ENCODE results near the gene USP47.
A peak's percentile ranks its signal among the peaks of the same experiment; 100 is the strongest.

The USP47 gene, protein sequence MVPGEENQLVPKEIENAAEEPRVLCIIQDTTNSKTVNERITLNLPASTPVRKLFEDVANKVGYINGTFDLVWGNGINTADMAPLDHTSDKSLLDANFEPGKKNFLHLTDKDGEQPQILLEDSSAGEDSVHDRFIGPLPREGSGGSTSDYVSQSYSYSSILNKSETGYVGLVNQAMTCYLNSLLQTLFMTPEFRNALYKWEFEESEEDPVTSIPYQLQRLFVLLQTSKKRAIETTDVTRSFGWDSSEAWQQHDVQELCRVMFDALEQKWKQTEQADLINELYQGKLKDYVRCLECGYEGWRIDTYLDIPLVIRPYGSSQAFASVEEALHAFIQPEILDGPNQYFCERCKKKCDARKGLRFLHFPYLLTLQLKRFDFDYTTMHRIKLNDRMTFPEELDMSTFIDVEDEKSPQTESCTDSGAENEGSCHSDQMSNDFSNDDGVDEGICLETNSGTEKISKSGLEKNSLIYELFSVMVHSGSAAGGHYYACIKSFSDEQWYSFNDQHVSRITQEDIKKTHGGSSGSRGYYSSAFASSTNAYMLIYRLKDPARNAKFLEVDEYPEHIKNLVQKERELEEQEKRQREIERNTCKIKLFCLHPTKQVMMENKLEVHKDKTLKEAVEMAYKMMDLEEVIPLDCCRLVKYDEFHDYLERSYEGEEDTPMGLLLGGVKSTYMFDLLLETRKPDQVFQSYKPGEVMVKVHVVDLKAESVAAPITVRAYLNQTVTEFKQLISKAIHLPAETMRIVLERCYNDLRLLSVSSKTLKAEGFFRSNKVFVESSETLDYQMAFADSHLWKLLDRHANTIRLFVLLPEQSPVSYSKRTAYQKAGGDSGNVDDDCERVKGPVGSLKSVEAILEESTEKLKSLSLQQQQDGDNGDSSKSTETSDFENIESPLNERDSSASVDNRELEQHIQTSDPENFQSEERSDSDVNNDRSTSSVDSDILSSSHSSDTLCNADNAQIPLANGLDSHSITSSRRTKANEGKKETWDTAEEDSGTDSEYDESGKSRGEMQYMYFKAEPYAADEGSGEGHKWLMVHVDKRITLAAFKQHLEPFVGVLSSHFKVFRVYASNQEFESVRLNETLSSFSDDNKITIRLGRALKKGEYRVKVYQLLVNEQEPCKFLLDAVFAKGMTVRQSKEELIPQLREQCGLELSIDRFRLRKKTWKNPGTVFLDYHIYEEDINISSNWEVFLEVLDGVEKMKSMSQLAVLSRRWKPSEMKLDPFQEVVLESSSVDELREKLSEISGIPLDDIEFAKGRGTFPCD (N-terminal part only)

DNA sequence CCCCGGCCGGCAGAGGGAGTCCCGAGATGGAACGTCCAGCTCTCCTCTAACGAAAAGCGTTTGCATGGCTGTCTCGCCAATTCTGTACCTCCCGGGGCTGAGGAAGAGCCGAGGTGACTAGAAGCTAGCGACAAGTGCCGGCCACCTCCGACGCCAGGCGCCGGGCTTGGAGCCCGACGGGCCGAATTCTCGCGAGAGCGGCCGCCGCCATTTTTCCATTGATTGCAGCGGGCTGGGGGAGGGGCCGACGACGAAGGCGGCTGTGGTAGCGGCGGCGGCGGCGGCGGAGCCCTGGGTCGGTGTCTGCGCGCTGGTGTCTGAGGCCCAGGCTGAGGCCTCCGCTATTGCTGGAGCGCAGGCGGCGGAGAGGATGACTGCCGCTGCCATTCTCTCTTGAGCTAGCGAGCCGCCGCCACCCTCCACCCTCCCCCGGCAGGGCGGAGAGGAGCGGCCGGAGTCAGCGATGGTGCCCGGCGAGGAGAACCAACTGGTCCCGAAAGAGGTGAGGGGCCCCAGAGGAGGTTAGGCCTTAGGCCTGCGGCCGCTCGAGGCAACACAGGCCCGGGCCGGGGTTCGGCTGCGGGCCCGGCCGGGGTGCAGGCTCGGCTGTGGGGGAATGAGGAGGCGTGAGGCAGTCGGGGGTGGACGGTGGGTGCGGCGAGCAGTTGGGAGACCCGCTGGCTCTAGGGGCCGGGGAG, at the start of gene USP47:
USP47 (plus strand) TSS at position 250 of the 698 bp plus-strand sequence; CDS start at position 464, 214 bp downstream.
- in situ Hi-C loops (cut with MboI; ENCODE audit: low sequenced_read_pairs, unreplicated experiment), result no loop called here
- TF ChIP-seq, protein P1, sequence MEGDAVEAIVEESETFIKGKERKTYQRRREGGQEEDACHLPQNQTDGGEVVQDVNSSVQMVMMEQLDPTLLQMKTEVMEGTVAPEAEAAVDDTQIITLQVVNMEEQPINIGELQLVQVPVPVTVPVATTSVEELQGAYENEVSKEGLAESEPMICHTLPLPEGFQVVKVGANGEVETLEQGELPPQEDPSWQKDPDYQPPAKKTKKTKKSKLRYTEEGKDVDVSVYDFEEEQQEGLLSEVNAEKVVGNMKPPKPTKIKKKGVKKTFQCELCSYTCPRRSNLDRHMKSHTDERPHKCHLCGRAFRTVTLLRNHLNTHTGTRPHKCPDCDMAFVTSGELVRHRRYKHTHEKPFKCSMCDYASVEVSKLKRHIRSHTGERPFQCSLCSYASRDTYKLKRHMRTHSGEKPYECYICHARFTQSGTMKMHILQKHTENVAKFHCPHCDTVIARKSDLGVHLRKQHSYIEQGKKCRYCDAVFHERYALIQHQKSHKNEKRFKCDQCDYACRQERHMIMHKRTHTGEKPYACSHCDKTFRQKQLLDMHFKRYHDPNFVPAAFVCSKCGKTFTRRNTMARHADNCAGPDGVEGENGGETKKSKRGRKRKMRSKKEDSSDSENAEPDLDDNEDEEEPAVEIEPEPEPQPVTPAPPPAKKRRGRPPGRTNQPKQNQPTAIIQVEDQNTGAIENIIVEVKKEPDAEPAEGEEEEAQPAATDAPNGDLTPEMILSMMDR (IDR thresholded peaks at IDR 0.05; ENCODE audit: borderline replicate concordance, control extremely low read depth, extremely low read depth, insufficient read depth, missing control alignments), result peak; percentile 30
- peak; percentile 88 for DNase-seq (ENCODE audit: low spot score)

DNA sequence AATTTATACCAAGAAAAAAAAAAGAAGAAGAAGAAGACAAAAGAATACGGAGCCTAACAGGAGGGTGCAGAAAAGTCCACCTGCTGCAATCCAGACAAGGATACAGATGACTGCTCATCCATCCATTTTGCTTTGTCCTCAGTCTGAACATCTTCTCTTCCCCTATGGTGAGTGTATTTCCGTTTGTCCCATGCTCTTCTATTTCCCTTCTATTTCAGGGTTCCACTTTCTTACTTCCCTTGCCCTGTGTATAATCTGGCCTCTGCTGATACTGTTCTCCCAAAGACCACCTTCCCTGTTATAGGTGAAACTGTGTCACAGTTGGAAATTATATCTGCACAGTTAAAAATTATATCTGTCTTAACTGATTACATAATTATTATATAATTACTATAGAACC, 48.7 kb upstream of the USP47 start:
- TF ChIP-seq, protein P1 (IDR thresholded peaks at IDR 0.05; ENCODE audit: borderline replicate concordance, control extremely low read depth, extremely low read depth, insufficient read depth, missing control alignments), result no peak
- DNase-seq (ENCODE audit: low spot score), result no peak
- in situ Hi-C loops (cut with MboI; ENCODE audit: low sequenced_read_pairs, unreplicated experiment), result loop anchor here (25.0 kb wide), 2 partner anchors 856 to 1006 kb away; no protein-coding TSS in a partner anchor

DNA sequence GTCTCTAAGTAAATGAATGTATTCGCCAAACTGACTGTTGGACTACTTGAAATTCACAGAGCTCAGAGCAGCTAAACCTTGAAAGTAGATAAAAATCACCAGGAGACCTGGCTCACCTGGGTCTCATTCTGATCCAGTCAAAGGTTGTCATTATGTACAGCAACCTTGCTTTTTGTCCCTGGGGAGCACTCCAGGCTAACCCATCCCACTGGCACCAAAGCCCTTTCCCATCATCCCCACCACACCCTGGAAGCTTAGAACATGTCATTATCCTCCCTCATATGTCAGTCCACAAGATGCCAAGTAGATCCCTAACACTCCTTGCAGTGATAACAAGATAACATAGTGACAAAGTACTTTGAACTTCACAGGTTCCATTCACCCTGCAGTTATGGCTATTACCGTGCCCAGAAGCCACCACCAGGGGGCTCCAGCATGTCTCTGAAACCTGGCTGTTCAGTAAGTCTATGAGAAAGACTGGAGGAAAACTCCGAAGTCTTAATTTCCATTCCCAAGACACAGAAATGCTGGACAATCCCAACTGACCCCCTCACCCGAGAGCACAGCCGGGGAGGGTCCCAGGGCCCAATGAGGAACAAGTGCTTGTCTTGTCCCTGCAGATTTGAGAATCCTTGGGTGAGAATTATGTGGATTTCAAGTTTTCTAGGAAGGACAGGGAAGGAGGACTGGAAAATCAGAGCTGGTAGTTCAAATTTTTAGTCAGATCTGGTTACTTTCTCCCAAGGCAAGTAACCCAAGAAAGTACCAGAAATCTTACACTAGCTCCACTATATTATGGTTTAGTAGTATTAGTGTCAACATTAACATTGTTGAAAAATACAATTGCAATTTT, 43.0 kb upstream of the USP47 start:
- TF ChIP-seq, protein P1 (IDR thresholded peaks at IDR 0.05; ENCODE audit: borderline replicate concordance, control extremely low read depth, extremely low read depth, insufficient read depth, missing control alignments), result peak; percentile 89
- DNase-seq (ENCODE audit: low spot score), result peak; percentile 63
- in situ Hi-C loops (cut with MboI; ENCODE audit: low sequenced_read_pairs, unreplicated experiment), result loop anchor here (25.0 kb wide), 2 partner anchors 862 to 1012 kb away; no protein-coding TSS in a partner anchor

DNA sequence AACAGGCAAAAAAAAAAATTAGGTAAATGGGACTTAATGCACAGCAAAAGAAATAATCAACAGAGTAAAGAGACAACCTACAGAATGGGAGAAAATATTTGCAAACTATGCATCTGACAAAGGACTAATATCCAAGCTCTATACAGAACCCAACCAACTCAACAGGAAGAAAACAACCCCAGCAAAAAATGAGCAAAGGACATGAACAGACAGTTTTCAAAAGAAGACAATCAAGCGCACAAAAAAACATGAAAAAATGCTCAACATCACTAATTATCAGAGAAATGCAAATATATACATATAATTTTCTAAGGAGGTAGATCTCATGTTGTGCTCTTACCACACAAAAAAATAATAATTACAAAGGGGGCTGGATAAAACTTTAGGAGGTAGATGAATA, 36.5 kb upstream of the USP47 start:
- no peak for DNase-seq (ENCODE audit: low spot score)
- in situ Hi-C loops (cut with MboI; ENCODE audit: low sequenced_read_pairs, unreplicated experiment), result loop anchor here (10.0 to 25.0 kb wide), 3 partner anchors 160 to 457 kb away; no protein-coding TSS in a partner anchor
- TF ChIP-seq, protein P1 (IDR thresholded peaks at IDR 0.05; ENCODE audit: borderline replicate concordance, control extremely low read depth, extremely low read depth, insufficient read depth, missing control alignments), result no peak

DNA sequence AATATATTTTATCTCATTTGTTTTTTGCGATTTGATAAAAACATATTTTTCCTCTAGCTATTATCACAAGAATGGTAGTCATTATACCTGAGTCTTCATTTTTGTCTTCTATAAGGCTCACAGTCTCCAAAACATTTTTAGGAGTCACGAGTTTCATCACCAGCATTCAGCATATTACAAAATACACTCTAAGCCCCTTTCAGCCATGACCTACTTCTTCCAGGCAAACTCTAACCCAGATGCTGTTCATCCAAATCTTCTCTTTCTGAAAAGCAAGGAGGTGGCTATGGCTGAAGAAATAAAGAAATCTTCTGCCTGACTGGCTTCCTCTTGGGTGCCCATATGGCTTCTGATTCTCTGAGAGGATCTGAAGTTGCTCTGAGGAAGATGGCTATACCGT, 35.7 kb upstream of the USP47 start:
- in situ Hi-C loops (cut with MboI; ENCODE audit: low sequenced_read_pairs, unreplicated experiment), result loop anchor here (10.0 to 25.0 kb wide), 3 partner anchors 159 to 456 kb away; no protein-coding TSS in a partner anchor
- DNase-seq (ENCODE audit: low spot score), result no peak
- TF ChIP-seq, protein P1 (IDR thresholded peaks at IDR 0.05; ENCODE audit: borderline replicate concordance, control extremely low read depth, extremely low read depth, insufficient read depth, missing control alignments), result no peak

Data from GM13976 (cell line).